T-helper 17 cell (primary cell): ENCODE results near the gene IGDCC3. TPM values are rescaled to one million over a fixed set of nuclear protein-coding genes. Genes with fewer than 3 reads are reported as not detected.
"Not testable (repeated sequence)": the region's sequence is repeated elsewhere in the genome, so short reads cannot be mapped to it uniquely, and the experiment has no call there.

ENCODE experiments used
- ATAC-seq: fragments of 150-1000 bp; cut with Tn5 transposase; 2 replicates; pipeline ENCODE4 v1.10.0; 2021; ENCODE audit warnings: mild to moderate bottlenecking, moderate library complexity
- DNase-seq, 3 donors: peaks; one replicate each; pipeline versions ENCODE4 v3.0.0 to v3.0.0-alpha.2; 2020 to 2021
- H3K9me3 ChIP-seq: one replicate; pipeline ENCODE4 v1.7.0; 2013; ENCODE audit warnings: low read length, mild to moderate bottlenecking; ENCODE audit not compliant: control insufficient read depth, poor library complexity, severe bottlenecking
- H3K27ac Mint-ChIP-seq: one replicate; pipeline ENCODE4 v1.8.0; 2022; ENCODE audit warnings: mild to moderate bottlenecking, moderate library complexity, mixed read lengths
- H3K27me3 Mint-ChIP-seq: one replicate; pipeline ENCODE4 v1.8.0; 2022; ENCODE audit warnings: mixed read lengths
- H3K36me3 Mint-ChIP-seq: one replicate; pipeline ENCODE4 v1.8.0; 2022; ENCODE audit warnings: low read depth, mixed read lengths
- H3K4me1 Mint-ChIP-seq: one replicate; pipeline ENCODE4 v1.8.0; 2022; ENCODE audit warnings: mild to moderate bottlenecking, mixed read lengths
- H3K4me3 Mint-ChIP-seq: one replicate; pipeline ENCODE4 v1.8.0; 2022; ENCODE audit warnings: mild to moderate bottlenecking, moderate library complexity, mixed read lengths
- total RNA-seq, 4 donors: library from RNA in 2 of 4; stranded (reverse) in 2 of 4; gene quantifications; one replicate each; pipeline ENCODE4 v1.2.3 and lab custom pipeline; 2022 to 2026

IGDCC3 gene
- total RNA-seq, 2 donors from 2014 or later = not detected

- Mint-ChIP-seq H3K4me1 (no peaks in the 10 kb centered on the region), H3K36me3 (peaks cover 1% of the 10 kb centered on the region), H3K27me3 (peaks cover 64% of the 10 kb centered on the region), H3K27ac (no peak overlapping the region), H3K4me3 (no peak overlapping the region)
- H3K9me3 ChIP-seq = no peaks in the 10 kb centered on the region
- ATAC-seq (no peak), DNase-seq (no peak)
Measured at GRCh38 chr15:65349338-65349737, 28.5 kb downstream of the IGDCC3 start.

- not testable (repeated sequence) for H3K9me3 ChIP-seq, H3K36me3 Mint-ChIP-seq, DNase-seq, H3K27ac Mint-ChIP-seq, H3K4me1 Mint-ChIP-seq, ATAC-seq, H3K4me3 Mint-ChIP-seq
- peaks cover 63% of the 10 kb centered on the region for H3K27me3 Mint-ChIP-seq
Measured at GRCh38 chr15:65347756-65348155, 30.0 kb downstream of the IGDCC3 start.

- DNase-seq (no peak), ATAC-seq (no peak)
- H3K27ac Mint-ChIP-seq = no peak overlapping the region
- peaks cover 63% of the 10 kb centered on the region for H3K27me3 Mint-ChIP-seq
- no peaks in the 10 kb centered on the region for H3K36me3 Mint-ChIP-seq
- no peak overlapping the region for H3K4me3 Mint-ChIP-seq
- no peaks in the 10 kb centered on the region for H3K9me3 ChIP-seq
- no peaks in the 10 kb centered on the region for H3K4me1 Mint-ChIP-seq
Measured at GRCh38 chr15:65346856-65347598, 30.8 kb downstream of the IGDCC3 start.

GRCh38 chr15:65344914-65345275 is 32.9 kb downstream of the IGDCC3 start:
- no peak for ATAC-seq
- no peaks in the 10 kb centered on the region for H3K4me1 Mint-ChIP-seq
- no peak overlapping the region for H3K27ac Mint-ChIP-seq
- H3K9me3 ChIP-seq = no peaks in the 10 kb centered on the region
- H3K36me3 Mint-ChIP-seq = peaks cover under 1% of the 10 kb centered on the region
- no peak overlapping the region for H3K4me3 Mint-ChIP-seq
- peaks cover 65% of the 10 kb centered on the region for H3K27me3 Mint-ChIP-seq
- DNase-seq = no peak

DNA sequence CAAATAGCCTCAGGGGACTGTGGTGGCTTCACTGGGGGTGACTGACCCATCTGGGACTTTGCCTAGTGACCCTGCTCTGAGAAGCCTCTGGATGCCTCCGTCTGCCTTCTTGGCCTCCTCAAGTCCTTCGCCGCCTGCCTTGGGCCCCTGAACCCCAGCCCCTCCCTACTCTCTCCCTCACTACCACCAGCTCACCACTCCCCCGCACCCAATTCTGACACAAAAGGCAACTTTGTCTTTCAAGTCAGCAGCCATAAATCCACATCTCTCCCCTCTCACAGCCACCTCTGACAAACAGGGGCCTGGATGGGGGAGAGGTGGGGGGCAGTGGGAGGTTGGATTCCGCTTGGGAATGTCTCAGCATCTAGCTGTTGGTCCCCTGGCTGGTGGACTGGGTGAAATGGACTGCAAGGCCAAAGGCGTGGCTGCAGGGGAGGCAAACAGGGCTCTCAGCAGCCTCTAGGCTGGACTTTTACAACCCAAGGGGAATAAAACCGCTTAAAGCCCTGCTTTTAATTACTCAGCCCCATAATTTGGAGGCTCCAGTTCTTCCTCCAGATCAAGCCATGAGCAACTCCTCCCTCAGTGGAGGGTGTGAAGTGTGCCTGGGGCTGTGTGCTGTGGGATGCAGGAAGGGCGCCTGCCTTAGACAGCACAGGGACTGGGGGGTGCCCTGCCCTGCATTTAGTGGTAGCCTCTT is 33.4 kb downstream of the IGDCC3 start:
- ATAC-seq (no peak), DNase-seq (no peak)
- H3K27ac Mint-ChIP-seq = no peak overlapping the region
- H3K4me3 Mint-ChIP-seq = no peak overlapping the region
- H3K4me1 Mint-ChIP-seq = peaks cover 2% of the 10 kb centered on the region
- peaks cover 65% of the 10 kb centered on the region for H3K27me3 Mint-ChIP-seq
- H3K9me3 ChIP-seq = no peaks in the 10 kb centered on the region
- peaks cover 4% of the 10 kb centered on the region for H3K36me3 Mint-ChIP-seq

- no peak overlapping the region for H3K4me3 Mint-ChIP-seq
- ATAC-seq (no peak), DNase-seq (no peak)
- peaks cover 4% of the 10 kb centered on the region for H3K36me3 Mint-ChIP-seq
- H3K27me3 Mint-ChIP-seq = peaks cover 63% of the 10 kb centered on the region
- no peaks in the 10 kb centered on the region for H3K9me3 ChIP-seq
- H3K4me1 Mint-ChIP-seq = peaks cover 2% of the 10 kb centered on the region
- H3K27ac Mint-ChIP-seq = no peak overlapping the region
Measured at GRCh38 chr15:65343374-65343981, 34.3 kb downstream of the IGDCC3 start.

DNA sequence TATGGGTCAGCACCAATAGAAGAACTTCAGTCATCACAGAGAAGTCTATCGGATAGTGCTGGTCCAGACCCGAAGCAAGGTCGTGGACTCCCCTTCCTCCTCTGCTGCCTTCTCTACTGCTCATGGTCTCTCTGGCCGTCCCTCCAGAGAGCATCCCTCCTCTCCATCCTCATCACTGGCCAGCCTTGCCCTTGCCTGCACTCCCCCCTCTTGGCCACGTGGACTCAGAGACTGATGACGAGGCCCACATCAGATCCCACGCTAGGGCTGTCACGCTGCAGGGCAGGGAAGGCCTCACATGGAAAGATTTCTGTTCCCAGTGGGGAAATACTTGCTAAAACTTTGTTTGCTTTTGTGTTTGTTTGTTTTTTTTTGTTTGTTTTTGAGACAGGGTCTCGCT is 35.3 kb downstream of the IGDCC3 start:
- no peaks in the 10 kb centered on the region for H3K9me3 ChIP-seq
- H3K36me3 Mint-ChIP-seq = peaks cover 4% of the 10 kb centered on the region
- ATAC-seq (no peak), DNase-seq (no peak)
- peaks cover 2% of the 10 kb centered on the region for H3K4me1 Mint-ChIP-seq
- H3K27ac Mint-ChIP-seq = no peak overlapping the region
- H3K4me3 Mint-ChIP-seq = no peak overlapping the region
- peaks cover 56% of the 10 kb centered on the region for H3K27me3 Mint-ChIP-seq

- ATAC-seq (no peak), DNase-seq (no peak)
- Mint-ChIP-seq H3K27ac (peak overlapping the region; percentile 10), H3K4me3 (no peak overlapping the region), H3K4me1 (peaks cover 2% of the 10 kb centered on the region), H3K36me3 (peaks cover 4% of the 10 kb centered on the region), H3K27me3 (peaks cover 48% of the 10 kb centered on the region)
- no peaks in the 10 kb centered on the region for H3K9me3 ChIP-seq
Measured at GRCh38 chr15:65339920-65340319, 37.9 kb downstream of the IGDCC3 start.

DNA sequence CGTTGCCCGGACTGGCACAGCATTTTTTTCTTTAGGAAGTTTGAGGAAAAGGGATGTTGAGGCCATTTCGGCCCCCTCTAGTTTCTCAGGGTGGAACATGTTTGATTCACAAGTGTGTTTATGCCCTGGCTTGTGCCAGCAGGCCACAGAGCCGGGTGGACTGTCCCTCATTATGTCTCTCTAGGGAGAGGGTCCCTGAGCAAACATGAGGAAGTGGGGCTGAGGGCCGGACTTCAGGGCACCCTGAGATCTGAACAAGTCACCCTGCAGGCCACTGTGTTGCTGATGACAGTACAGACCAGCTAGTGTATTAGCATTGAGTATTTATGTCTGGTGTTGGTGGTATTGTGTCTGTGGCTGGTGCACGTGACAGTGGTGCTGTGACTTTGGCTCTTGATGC is 38.4 kb downstream of the IGDCC3 start:
- H3K27ac Mint-ChIP-seq = peak overlapping the region; percentile 10
- H3K4me3 Mint-ChIP-seq = no peak overlapping the region
- DNase-seq = no peak
- H3K4me1 Mint-ChIP-seq = peaks cover 2% of the 10 kb centered on the region
- ATAC-seq = no peak
- peaks cover 49% of the 10 kb centered on the region for H3K27me3 Mint-ChIP-seq
- H3K36me3 Mint-ChIP-seq = peaks cover 4% of the 10 kb centered on the region
- no peaks in the 10 kb centered on the region for H3K9me3 ChIP-seq

- Mint-ChIP-seq H3K36me3 (peaks cover 4% of the 10 kb centered on the region), H3K4me1 (peaks cover 2% of the 10 kb centered on the region), H3K27me3 (peaks cover 54% of the 10 kb centered on the region), H3K4me3 (no peak overlapping the region), H3K27ac (no peak overlapping the region)
- DNase-seq (no peak), ATAC-seq (no peak)
- no peaks in the 10 kb centered on the region for H3K9me3 ChIP-seq
Measured at GRCh38 chr15:65338823-65339222, 39.0 kb downstream of the IGDCC3 start.

DNA sequence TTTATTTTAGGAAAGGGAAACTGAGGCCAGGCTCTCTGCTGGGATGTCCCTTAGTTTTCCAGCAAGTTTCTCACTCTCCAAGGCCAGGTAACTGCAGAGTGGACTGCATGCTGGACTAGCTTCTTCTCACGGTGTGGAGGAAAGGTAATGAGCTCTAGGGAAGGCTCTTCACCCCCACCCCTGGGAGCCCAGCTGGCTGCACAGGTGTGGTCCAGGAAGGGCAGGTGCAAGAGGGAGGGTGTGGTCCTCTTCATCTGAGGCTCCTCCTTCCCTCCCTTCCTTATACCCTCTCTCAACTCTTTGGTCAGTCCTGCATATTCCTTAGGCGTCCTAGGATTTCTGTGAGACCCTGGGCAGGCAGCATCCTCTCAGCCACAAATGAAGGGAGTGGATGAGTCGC is 39.4 kb downstream of the IGDCC3 start:
- no peak for ATAC-seq
- H3K4me1 Mint-ChIP-seq = peaks cover 2% of the 10 kb centered on the region
- no peak for DNase-seq
- H3K27ac Mint-ChIP-seq = no peak overlapping the region
- H3K36me3 Mint-ChIP-seq = peaks cover 4% of the 10 kb centered on the region
- no peak overlapping the region for H3K4me3 Mint-ChIP-seq
- no peaks in the 10 kb centered on the region for H3K9me3 ChIP-seq
- peaks cover 50% of the 10 kb centered on the region for H3K27me3 Mint-ChIP-seq

DNA sequence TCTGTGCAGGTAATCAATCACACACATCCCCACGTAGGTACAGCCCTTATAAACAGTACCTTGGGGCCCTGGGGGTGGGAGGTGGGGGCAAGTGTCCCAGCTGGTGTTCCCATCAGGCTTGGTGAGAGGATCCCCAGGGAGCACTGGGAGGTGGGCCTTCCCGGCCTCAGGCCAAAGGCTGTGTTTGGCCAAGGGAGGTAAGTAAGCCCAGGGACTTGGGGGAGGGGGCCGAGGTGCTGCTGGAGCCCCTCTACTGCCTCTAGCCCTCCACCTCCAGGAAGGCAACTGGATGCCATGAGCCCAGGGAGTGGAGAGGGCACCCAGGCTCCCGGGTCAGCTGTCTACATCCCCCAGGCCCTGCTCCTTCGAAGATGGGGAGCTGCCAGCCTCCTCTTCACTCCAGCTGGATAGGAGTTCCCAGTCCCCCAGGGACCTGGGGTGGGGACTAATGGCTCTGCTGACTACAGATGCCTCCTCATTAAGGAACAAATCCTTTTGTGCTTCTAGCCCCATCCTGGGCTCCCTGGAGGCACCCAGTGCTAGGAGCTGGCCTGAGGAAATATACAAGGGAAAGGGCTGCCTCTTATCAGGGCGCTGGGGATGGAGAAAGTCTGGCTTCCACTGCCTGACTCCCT is 40.2 kb downstream of the IGDCC3 start:
- Mint-ChIP-seq H3K36me3 (peaks cover 4% of the 10 kb centered on the region), H3K27ac (no peak overlapping the region), H3K4me3 (no peak overlapping the region)

More for the DNA sequence above, 40.2 kb downstream of the IGDCC3 start:
- Mint-ChIP-seq H3K4me1 (peaks cover 2% of the 10 kb centered on the region), H3K27me3 (peaks cover 45% of the 10 kb centered on the region)
- H3K9me3 ChIP-seq = no peaks in the 10 kb centered on the region
- DNase-seq (no peak), ATAC-seq (no peak)
